HT-29 (cell line): ENCODE data around the gene AIG1. TPM values are rescaled to one million over a fixed set of nuclear protein-coding genes. Genes with fewer than 3 reads are reported as not detected.
"Not testable (repeated sequence)": the region's sequence is repeated elsewhere in the genome, so short reads cannot be mapped to it uniquely, and the experiment has no call there.

Experiments used
- DNase-seq: peaks from one replicate; pipeline ENCODE4 v3.0.0-alpha.2; 2015; ENCODE audit warnings: low spot score
- total RNA-seq: library from RNA; depleted of rRNA; stranded (reverse); fragments of >200 nt; shearing (Covaris generic); gene quantifications from 2 replicates; pipeline ENCODE4 v1.2.3, GENCODE V29; 2014

Gene AIG1
- total RNA-seq, 1 experiment from 2014 or later: 18.2 TPM

GRCh38 chr6:143325379-143326140 lies 264.9 kb downstream of the AIG1 start:
- DNase-seq: peak; percentile 38

- DNase-seq: peak; percentile 55
Measured at GRCh38 chr6:143328876-143329275, 268.2 kb downstream of the AIG1 start.

GRCh38 chr6:143329323-143329722 lies 268.6 kb downstream of the AIG1 start:
- peak; percentile 32 for DNase-seq

- DNase-seq: no peak
Measured at GRCh38 chr6:143331362-143331761, 270.7 kb downstream of the AIG1 start.

GRCh38 chr6:143332153-143332845 lies 271.6 kb downstream of the AIG1 start:
- DNase-seq: no peak

GRCh38 chr6:143333081-143333480 lies 272.4 kb downstream of the AIG1 start:
- no peak for DNase-seq

GRCh38 chr6:143333749-143334520 lies 273.2 kb downstream of the AIG1 start:
- DNase-seq: no peak

- no peak for DNase-seq
Measured at GRCh38 chr6:143335865-143336264, 275.2 kb downstream of the AIG1 start.

GRCh38 chr6:143336446-143337152 lies 275.9 kb downstream of the AIG1 start:
- DNase-seq: no peak

- peak; percentile 25 for DNase-seq
Measured at GRCh38 chr6:143337201-143337949, 276.7 kb downstream of the AIG1 start.

- DNase-seq: no peak
Measured at GRCh38 chr6:143339223-143339622, 278.5 kb downstream of the AIG1 start.

- not testable (repeated sequence) for DNase-seq
Measured at GRCh38 chr6:143345477-143345876, 284.8 kb downstream of the AIG1 start.

- no peak for DNase-seq
Measured at GRCh38 chr6:143346004-143346403, 285.3 kb downstream of the AIG1 start.

- no peak for DNase-seq
Measured at GRCh38 chr6:143348531-143348930, 287.8 kb downstream of the AIG1 start.

GRCh38 chr6:143349530-143349929 lies 288.8 kb downstream of the AIG1 start:
- no peak for DNase-seq

GRCh38 chr6:143356101-143356880 lies 295.6 kb downstream of the AIG1 start:
- DNase-seq: no peak

GRCh38 chr6:143357152-143357551 lies 296.5 kb downstream of the AIG1 start:
- DNase-seq: no peak

- no peak for DNase-seq
Measured at GRCh38 chr6:143357561-143358255, 297.0 kb downstream of the AIG1 start.

- no peak for DNase-seq
Measured at GRCh38 chr6:143361536-143362191, 301.0 kb downstream of the AIG1 start.
